SK-N-SH (cell line): ENCODE measurements around the gene IFNLR1. TPM values are rescaled to one million over a fixed set of nuclear protein-coding genes. Genes with fewer than 3 reads are reported as not detected.

Experiments
- CTCF ChIA-PET: fragments of 300-600, 350-600 bp; formaldehyde crosslinking; extraction: SDS; loops from one replicate; lab custom pipeline; 2021; lab: Yijun Ruan, JAX
- POLR2A ChIA-PET: fragments of 350-600 bp; sonication (Branson Sonifier 250); formaldehyde crosslinking; extraction: SDS; loops from one replicate; lab custom pipeline; 2020; ENCODE audit warnings: antibody characterized with exemption, inconsistent platforms; lab: Yijun Ruan, JAX
- DNase-seq: peaks from one replicate; pipeline ENCODE4 v3.0.0; 2012
- H2AFZ ChIP-seq: fragments of 200-600 bp; sonication (generic); 2 replicates; pipeline ENCODE4 v1.8.1; 2016; ENCODE audit warnings: antibody characterized with exemption, mild to moderate bottlenecking, low read depth
- H3F3A ChIP-seq: fragments of 200-600 bp; sonication (generic); replicated peaks from 2 replicates; pipeline ENCODE3; 2016; ENCODE audit warnings: antibody characterized with exemption, mild to moderate bottlenecking; ENCODE audit not compliant: insufficient read depth
- H3K27ac ChIP-seq, 2 experiments: fragments of 200-500 bp in 1 of 2; fragments of 200-600 bp in 1 of 2; sonication (Bioruptor generic) in 1 of 2; sonication (generic), shearing (Covaris generic) in 1 of 2; 2 replicates each; pipeline versions ENCODE4 v1.5.1 to v1.6.1; 2014 to 2016; ENCODE audit warnings: low read depth in 2 of 2, inconsistent platforms in 1 of 2, low read length in 1 of 2, mild to moderate bottlenecking in 1 of 2, mixed read lengths in 1 of 2
- H3K27me3 ChIP-seq: fragments of 200-600 bp; sonication (generic), shearing (Covaris generic); 2 replicates; pipeline ENCODE4 v1.6.1; 2016; ENCODE audit warnings: mixed run types; ENCODE audit not compliant: insufficient read depth
- H3K36me3 ChIP-seq, 2 experiments: fragments of 200-500 bp in 1 of 2; fragments of 200-600 bp in 1 of 2; sonication (Bioruptor generic) in 1 of 2; sonication (generic) in 1 of 2; replicated peaks in 1 of 2; 2 replicates each; pipeline versions ENCODE3 to v1.5.1; 2014 to 2016; ENCODE audit warnings: low read length in 1 of 2, mild to moderate bottlenecking in 1 of 2; ENCODE audit not compliant: insufficient read depth in 2 of 2, control insufficient read depth in 1 of 2
- H3K4me1 ChIP-seq, 2 experiments: fragments of 200-500 bp in 1 of 2; fragments of 200-600 bp in 1 of 2; sonication (Bioruptor generic) in 1 of 2; sonication (generic), shearing (Covaris generic) in 1 of 2; 2 replicates each; pipeline versions ENCODE4 v1.5.1 to v1.6.1; 2014 to 2016; ENCODE audit warnings: low read depth in 1 of 2, low read length in 1 of 2, mixed run types in 1 of 2; ENCODE audit not compliant: insufficient read depth in 2 of 2, control insufficient read depth in 1 of 2
- H3K4me2 ChIP-seq: fragments of 200-600 bp; sonication (generic), shearing (Covaris generic); 2 replicates; pipeline ENCODE4 v1.6.1; 2017; ENCODE audit warnings: mixed run types
- H3K4me3 ChIP-seq, 2 experiments: fragments of 200-500 bp in 1 of 2; fragments of 200-600 bp in 1 of 2; sonication (Bioruptor generic) in 1 of 2; sonication (generic), shearing (Covaris generic) in 1 of 2; 2 replicates each; pipeline versions ENCODE4 v1.5.1 to v1.8.1; 2014 to 2016; ENCODE audit warnings: low read depth in 2 of 2, inconsistent platforms in 1 of 2, low read length in 1 of 2, mild to moderate bottlenecking in 1 of 2, mixed read lengths in 1 of 2, moderate library complexity in 1 of 2
- H3K79me2 ChIP-seq: fragments of 200-600 bp; sonication (generic); 2 replicates; pipeline ENCODE4 v1.8.1; 2017; ENCODE audit warnings: mild to moderate bottlenecking; ENCODE audit not compliant: insufficient read depth
- H3K9ac ChIP-seq: fragments of 200-600 bp; sonication (generic); 2 replicates; pipeline ENCODE4 v1.6.1; 2017; ENCODE audit warnings: mixed run types
- H3K9me2 ChIP-seq: fragments of 200-600 bp; sonication (generic); 2 replicates; pipeline ENCODE4 v1.6.1; 2017; ENCODE audit warnings: mixed run types
- H3K9me3 ChIP-seq: fragments of 200-600 bp; sonication (generic); 2 replicates; pipeline ENCODE4 v1.6.1; 2017; ENCODE audit warnings: mixed run types, mild to moderate bottlenecking, moderate library complexity
- H4K20me1 ChIP-seq: fragments of 200-600 bp; sonication (generic); 2 replicates; pipeline ENCODE4 v1.6.1; 2017; ENCODE audit warnings: mild to moderate bottlenecking, mixed run types; ENCODE audit not compliant: insufficient read depth
- ELF1 ChIP-seq: IDR thresholded peaks from 2 replicates; pipeline ENCODE4 v1.4.0; 2012
- EP300 ChIP-seq, 2 experiments: IDR thresholded peaks; 2 replicates each; pipeline versions ENCODE4 v1.4.0 to v1.6.1; 2012; ENCODE audit warnings: borderline replicate concordance in 1 of 2, low read depth in 1 of 2, low read length in 1 of 2
- FOSL2 ChIP-seq: IDR thresholded peaks from 2 replicates; pipeline ENCODE4 v1.4.0; 2012; ENCODE audit warnings: low read depth, mild to moderate bottlenecking, moderate library complexity, borderline replicate concordance
- FOXJ3 ChIP-seq: sonication (generic); formaldehyde crosslinking; IDR thresholded peaks from 2 replicates; pipeline ENCODE4 v1.5.1; 2020; ENCODE audit warnings: mild to moderate bottlenecking, missing genetic modification reagents
- GATA2 ChIP-seq: sonication (generic); formaldehyde crosslinking; IDR thresholded peaks from 2 replicates; pipeline ENCODE4 v1.5.0; 2020; ENCODE audit warnings: mild to moderate bottlenecking, missing genetic modification reagents
- JUND ChIP-seq: IDR thresholded peaks from 2 replicates; pipeline ENCODE4 v1.4.0; 2012
- MXI1 ChIP-seq: IDR thresholded peaks from 2 replicates; pipeline ENCODE4 v1.6.1; 2012; ENCODE audit warnings: mild to moderate bottlenecking, low read depth, low read length, improper control_type of control experiment
- NRF1 ChIP-seq: IDR thresholded peaks from 2 replicates; pipeline ENCODE4 v1.6.1; 2012; ENCODE audit warnings: low read depth, mild to moderate bottlenecking, low read length
- POLR2AphosphoS5 ChIP-seq: IDR thresholded peaks from 2 replicates; pipeline ENCODE4 v1.6.1; 2012; ENCODE audit warnings: low read depth, low read length
- REST ChIP-seq: IDR thresholded peaks from 2 replicates; pipeline ENCODE4 v1.6.1; 2012; ENCODE audit warnings: mild to moderate bottlenecking, low read depth, low read length, moderate library complexity
- RFX5 ChIP-seq: IDR thresholded peaks from 2 replicates; pipeline ENCODE4 v1.6.1; 2012; ENCODE audit warnings: mild to moderate bottlenecking, improper control_type of control experiment, low read length
- RXRA ChIP-seq: IDR thresholded peaks from 2 replicates; pipeline ENCODE4 v1.4.0; 2012; ENCODE audit warnings: low read depth, mild to moderate bottlenecking, borderline replicate concordance
- SIN3A ChIP-seq: IDR thresholded peaks from 2 replicates; pipeline ENCODE4 v1.6.1; 2012; ENCODE audit warnings: low read depth, mild to moderate bottlenecking, low read length, moderate library complexity, borderline replicate concordance
- SMC3 ChIP-seq: IDR thresholded peaks from 2 replicates; pipeline ENCODE4 v1.6.1; 2012; ENCODE audit warnings: low read depth, low read length, improper control_type of control experiment
- TAF1 ChIP-seq: IDR thresholded peaks from 2 replicates; pipeline ENCODE4 v1.6.1; 2012; ENCODE audit warnings: low read depth, mild to moderate bottlenecking, low read length, moderate library complexity, borderline replicate concordance
- TEAD4 ChIP-seq: IDR thresholded peaks from 2 replicates; pipeline ENCODE4 v1.4.0; 2012; ENCODE audit warnings: mild to moderate bottlenecking, borderline replicate concordance; ENCODE audit not compliant: insufficient read depth
- YY1 ChIP-seq: IDR thresholded peaks from 2 replicates; pipeline ENCODE4 v1.4.0; 2012; ENCODE audit warnings: low read depth, mild to moderate bottlenecking
- WGBS: methylation state at CpG from one replicate; pipeline ENCODE4 v1.1.6; 2017; ENCODE audit warnings: low lambda C conversion rate; 5-methylcytosine and 5-hydroxymethylcytosine counted together
- polyA plus RNA-seq, 3 experiments: library from polyadenylated mRNA; depleted of rRNA; stranded (reverse); fragments of >200 nt; gene quantifications; 2 replicates each; pipeline ENCODE4 v1.2.3, GENCODE V29; 2012

Gene IFNLR1
- polyA plus RNA-seq, 1 of the 3 experiments (the other 2 are of a cell fraction), result 0.30 TPM

- H3F3A ChIP-seq, result peaks cover 3% of the 10 kb centered on the region
- no peak overlapping the region for H2AFZ ChIP-seq
- H3K36me3 ChIP-seq, result no peaks in the 10 kb centered on the region
- 75% methylated on average over 6 of the region's 19 CpGs for WGBS
- TF ChIP-seq JUND (no peak), RXRA (no peak), FOXJ3 (CRISPR knock-in tag) (no peak), RFX5 (no peak), EP300 (IDR thresholded peaks at IDR 0.05; ENCODE audit: borderline replicate concordance in 1 of 2, low read depth in 1 of 2, low read length in 1 of 2) (no peak), POLR2AphosphoS5 (no peak), FOSL2 (no peak), SIN3A (no peak), YY1 (no peak), NRF1 (no peak), REST (no peak)
- no peak overlapping the region for H3K27ac ChIP-seq
- no peaks in the 10 kb centered on the region for H3K9me2 ChIP-seq
- ChIA-PET CTCF (interaction anchor here (0.5 to 3.5 kb wide), 5 partner anchors 13 to 153 kb away, joined by 3 to 19 read pairs (median 3); no protein-coding TSS in a partner anchor), POLR2A (no interaction called here)
- H3K4me1 ChIP-seq, result peaks cover 10 to 37% of the 10 kb centered on the region in 2 experiments; a peak in 2 of 4 replicates
- no peak for DNase-seq
- H3K79me2 ChIP-seq, result no peaks in the 10 kb centered on the region
- H3K4me2 ChIP-seq, result no peak overlapping the region
- no peaks in the 10 kb centered on the region for H4K20me1 ChIP-seq
- no peak overlapping the region for H3K4me3 ChIP-seq
- no peak overlapping the region for H3K9ac ChIP-seq
- no peaks in the 10 kb centered on the region for H3K9me3 ChIP-seq
- H3K27me3 ChIP-seq, result no peaks in the 10 kb centered on the region
Measured at GRCh38 chr1:24105368-24106160, 81.5 kb downstream of the IFNLR1 start.

GRCh38 chr1:24104854-24105253 lies 82.2 kb downstream of the IFNLR1 start:
- Histone ChIP-seq H3K36me3 (no peaks in the 10 kb centered on the region), H2AFZ (no peak overlapping the region), H3K4me1 (peaks cover 10 to 30% of the 10 kb centered on the region in 2 experiments; a peak in 2 of 4 replicates), H3F3A (peaks cover 3% of the 10 kb centered on the region), H4K20me1 (no peaks in the 10 kb centered on the region), H3K9ac (no peak overlapping the region), H3K27ac (no peak overlapping the region), H3K9me2 (no peaks in the 10 kb centered on the region), H3K9me3 (no peaks in the 10 kb centered on the region), H3K79me2 (no peaks in the 10 kb centered on the region), H3K4me3 (no peak overlapping the region), H3K4me2 (no peak overlapping the region), H3K27me3 (no peaks in the 10 kb centered on the region)
- ChIA-PET POLR2A (no interaction called here), CTCF (interaction anchor here (1.0 to 3.5 kb wide), 2 partner anchors 34 to 46 kb away, joined by 3 to 19 read pairs; no protein-coding TSS in a partner anchor)
- TF ChIP-seq TEAD4, result no peak
- TF ChIP-seq RXRA, result no peak
- TF ChIP-seq RFX5, result no peak
- TF ChIP-seq SMC3, result no peak
- no peak for TF ChIP-seq NRF1
- TF ChIP-seq TAF1, result no peak
- no peak for TF ChIP-seq GATA2 (CRISPR knock-in tag)
- TF ChIP-seq ELF1, result no peak
- TF ChIP-seq MXI1, result no peak
- no peak for DNase-seq
- 100% methylated on average over 3 of the region's 7 CpGs for WGBS
